DMS53 (cell line): Measurements from ENCODE around the gene TMEM141.
A peak's percentile ranks its signal among the peaks of the same experiment; 100 is the strongest.

Experiments
- DNase-seq: peaks from one replicate; lab custom pipeline; 2025; lab: John Stamatoyannopoulos, UW

TMEM141 gene

GRCh38 chr9:136814725-136815421 lies 23.7 kb downstream of the TMEM141 start:
- DNase-seq, result no peak

GRCh38 chr9:136815422-136815782 lies 24.3 kb downstream of the TMEM141 start:
- DNase-seq, result no peak

- no peak for DNase-seq
Measured at GRCh38 chr9:136820971-136821825, 30.1 kb downstream of the TMEM141 start.

GRCh38 chr9:136821826-136822544 lies 30.8 kb downstream of the TMEM141 start:
- no peak for DNase-seq

GRCh38 chr9:136823136-136824046 lies 32.2 kb downstream of the TMEM141 start:
- peak; percentile 47 for DNase-seq

- no peak for DNase-seq
Measured at GRCh38 chr9:136824496-136825225, 33.5 kb downstream of the TMEM141 start.

- no peak for DNase-seq
Measured at GRCh38 chr9:136825295-136826187, 34.4 kb downstream of the TMEM141 start.

GRCh38 chr9:136826188-136826541 lies 35.0 kb downstream of the TMEM141 start:
- DNase-seq, result no peak

- no peak for DNase-seq
Measured at GRCh38 chr9:136826703-136827582, 35.8 kb downstream of the TMEM141 start.

GRCh38 chr9:136827794-136828473 lies 36.8 kb downstream of the TMEM141 start:
- DNase-seq, result no peak

- no peak for DNase-seq
Measured at GRCh38 chr9:136828474-136829140, 37.5 kb downstream of the TMEM141 start.

GRCh38 chr9:136829412-136829811 lies 38.3 kb downstream of the TMEM141 start:
- DNase-seq, result no peak

- no peak for DNase-seq
Measured at GRCh38 chr9:136829981-136830885, 39.1 kb downstream of the TMEM141 start.

- DNase-seq, result no peak
Measured at GRCh38 chr9:136831002-136831719, 40.0 kb downstream of the TMEM141 start.

- no peak for DNase-seq
Measured at GRCh38 chr9:136831720-136832104, 40.6 kb downstream of the TMEM141 start.

- DNase-seq, result no peak
Measured at GRCh38 chr9:136832581-136832980, 41.4 kb downstream of the TMEM141 start.
